PC-3 (cell line): ENCODE data around the gene NDRG2. TPM values are rescaled to one million over a fixed set of nuclear protein-coding genes. Genes with fewer than 3 reads are reported as not detected.

ENCODE experiments used
- ATAC-seq: fragments of 200-7000 bp; cut with Tn5 transposase; 2 replicates; pipeline ENCODE4 v1.9.1; 2020; ENCODE audit warnings: mild to moderate bottlenecking, moderate library complexity
- BruUV-seq: library from RNA; stranded (reverse); fragments of 400-500 nt; replicated peaks from 2 replicates; lab custom pipeline; 2021; lab: Mats Ljungman, UMichigan
- CTCF ChIA-PET: fragments of 300-600 bp; sonication (Branson Sonifier 250); formaldehyde crosslinking; loops from one replicate; lab custom pipeline; 2022; ENCODE audit warnings: antibody characterized with exemption; lab: Charles Lee
- POLR2A ChIA-PET: fragments of 300-600 bp; sonication (Branson Sonifier 250); formaldehyde crosslinking; loops from one replicate; lab custom pipeline; 2022; ENCODE audit warnings: antibody characterized with exemption; ENCODE audit not compliant: unreplicated experiment; lab: Charles Lee
- DNase-seq: peaks from one replicate; pipeline ENCODE4 v3.0.0-alpha.2; 2015
- H2AFZ ChIP-seq: fragments of 300-600 bp; sonication (generic); 2 replicates; pipeline ENCODE4 v1.6.0; 2016; ENCODE audit warnings: antibody characterized with exemption, low read length
- H3F3A ChIP-seq: fragments of 300-600 bp; sonication (generic); one replicate; pipeline ENCODE4 v1.6.0; 2017; ENCODE audit warnings: antibody characterized with exemption, low read length, control low read depth, mild to moderate bottlenecking; ENCODE audit not compliant: unreplicated experiment
- H3K27ac ChIP-seq: fragments of 300-600 bp; sonication (generic); 2 replicates; pipeline ENCODE4 v1.5.1; 2016; ENCODE audit warnings: mild to moderate bottlenecking, low read length
- H3K27me3 ChIP-seq: fragments of 300-600 bp; sonication (generic); 2 replicates; pipeline ENCODE4 v1.6.1; 2016; ENCODE audit warnings: low read length, mixed read lengths
- H3K36me3 ChIP-seq: fragments of 300-600 bp; sonication (generic); 2 replicates; pipeline ENCODE4 v1.6.1; 2016; ENCODE audit warnings: low read depth, mixed run types, low read length, mixed read lengths
- H3K4me1 ChIP-seq: fragments of 300-600 bp; sonication (generic); 2 replicates; pipeline ENCODE4 v1.5.1; 2016; ENCODE audit warnings: low read length; ENCODE audit not compliant: insufficient read depth
- H3K4me2 ChIP-seq: fragments of 300-600 bp; sonication (generic); 2 replicates; pipeline ENCODE4 v1.6.0; 2016; ENCODE audit warnings: low read length
- H3K4me3 ChIP-seq: fragments of 300-600 bp; sonication (generic); 2 replicates; pipeline ENCODE4 v1.5.1; 2016; ENCODE audit warnings: mild to moderate bottlenecking, low read length, mixed read lengths
- H3K79me2 ChIP-seq: fragments of 300-600 bp; sonication (generic); 2 replicates; pipeline ENCODE4 v1.6.1; 2017; ENCODE audit warnings: low read length, mixed read lengths
- H3K9ac ChIP-seq: fragments of 300-600 bp; sonication (generic); 2 replicates; pipeline ENCODE4 v1.6.0; 2016; ENCODE audit warnings: mild to moderate bottlenecking, low read length
- H3K9me2 ChIP-seq: fragments of 300-600 bp; sonication (generic); replicated peaks from 2 replicates; pipeline ENCODE4 v1.6.1; 2016; ENCODE audit warnings: mixed run types, low read length, mixed read lengths
- H3K9me3 ChIP-seq: fragments of 300-600 bp; sonication (generic); 2 replicates; pipeline ENCODE4 v1.6.1; 2016; ENCODE audit warnings: low read length, mixed read lengths
- H4K20me1 ChIP-seq: fragments of 300-600 bp; sonication (generic); 2 replicates; pipeline ENCODE4 v1.6.1; 2016; ENCODE audit warnings: low read length, mixed read lengths
- EZH2 ChIP-seq: fragments of 300-600 bp; sonication (generic); IDR thresholded peaks from one replicate; pipeline ENCODE4 v1.6.1; 2017; ENCODE audit warnings: antibody characterized with exemption, mild to moderate bottlenecking, low read length; ENCODE audit not compliant: unreplicated experiment
- EZH2phosphoT487 ChIP-seq: fragments of 300-600 bp; sonication (generic); IDR thresholded peaks from 2 replicates; pipeline ENCODE4 v1.6.1; 2018; ENCODE audit warnings: mild to moderate bottlenecking, antibody characterized with exemption, low read length, borderline replicate concordance
- intact Hi-C: fragments of 100-400 bp; cut with micrococcal nuclease; formaldehyde crosslinking; loops from 2 replicates; pipeline ENCODE4 v1.9.0; 2023
- total RNA-seq: library from RNA; depleted of rRNA; stranded (reverse); fragments of >200 nt; gene quantifications from 2 replicates; pipeline ENCODE4 v1.2.3, GENCODE V29; 2014
- TF ChIP-seq, protein P1 (sequence below): fragments of 300-600 bp; sonication (generic); conservative IDR thresholded peaks from 2 replicates; pipeline ENCODE4 v1.5.1; 2017; ENCODE audit warnings: antibody characterized with exemption, low read depth, mild to moderate bottlenecking, low read length

Gene NDRG2
- total RNA-seq, 1 experiment from 2014 or later = 4.0 TPM

DNA sequence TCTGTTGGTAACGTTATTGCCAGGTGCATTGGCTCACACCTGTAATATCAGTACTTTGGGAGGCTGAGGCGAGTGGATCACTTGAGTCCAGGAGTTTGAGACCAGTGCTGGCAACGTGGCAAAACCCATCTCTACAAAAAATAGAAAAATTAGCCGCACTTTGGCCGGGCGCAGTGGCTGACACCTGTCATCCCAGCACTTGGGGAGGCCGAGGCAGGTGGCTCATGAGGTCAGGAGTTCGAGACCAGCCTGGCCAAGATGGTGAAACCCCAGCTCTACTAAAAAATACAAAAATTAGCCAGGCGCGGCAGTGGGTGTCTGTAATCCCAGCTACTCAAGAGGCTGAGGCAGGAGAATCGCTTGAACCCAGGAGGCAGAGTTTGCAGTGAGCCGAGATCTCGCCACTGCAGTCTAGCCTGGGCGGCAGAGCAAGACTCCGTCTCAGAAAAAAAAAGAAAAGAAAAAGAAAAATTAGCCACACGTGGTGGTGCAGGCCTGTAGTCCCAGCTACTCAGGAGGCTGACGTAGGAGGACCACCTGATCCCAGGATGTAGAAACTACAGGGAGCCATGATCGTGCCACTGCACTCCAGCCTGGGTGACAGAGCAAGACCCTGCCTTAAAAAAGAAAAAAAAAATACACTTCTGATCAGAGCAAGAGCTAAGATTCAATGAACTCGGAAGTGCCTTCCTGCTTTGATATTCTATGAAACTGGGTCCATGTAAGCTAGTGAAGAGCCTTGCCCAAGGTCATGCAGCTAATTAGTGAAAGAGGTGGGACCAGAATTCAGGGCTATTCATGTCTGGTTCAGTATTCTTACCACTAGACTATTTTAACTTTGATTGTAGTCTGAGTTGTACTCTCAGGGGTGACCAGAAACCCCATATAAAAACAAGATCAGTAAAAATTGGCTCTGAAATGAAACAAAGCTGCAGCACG, 28.6 kb upstream of the NDRG2 start:
- Histone ChIP-seq H3K9me3 (no peaks in the 10 kb centered on the region), H2AFZ (no peak overlapping the region), H3K36me3 (no peaks in the 10 kb centered on the region), H3K79me2 (no peaks in the 10 kb centered on the region), H3K4me2 (no peak overlapping the region), H3K9ac (no peak overlapping the region), H3K27ac (no peak overlapping the region), H3K4me1 (no peaks in the 10 kb centered on the region), H3F3A (no peaks in the 10 kb centered on the region), H3K27me3 (peaks cover 31% of the 10 kb centered on the region), H4K20me1 (no peaks in the 10 kb centered on the region), H3K9me2 (no peaks in the 10 kb centered on the region), H3K4me3 (no peak overlapping the region)
- TF ChIP-seq EZH2phosphoT487 = no peak
- TF ChIP-seq, protein P1, sequence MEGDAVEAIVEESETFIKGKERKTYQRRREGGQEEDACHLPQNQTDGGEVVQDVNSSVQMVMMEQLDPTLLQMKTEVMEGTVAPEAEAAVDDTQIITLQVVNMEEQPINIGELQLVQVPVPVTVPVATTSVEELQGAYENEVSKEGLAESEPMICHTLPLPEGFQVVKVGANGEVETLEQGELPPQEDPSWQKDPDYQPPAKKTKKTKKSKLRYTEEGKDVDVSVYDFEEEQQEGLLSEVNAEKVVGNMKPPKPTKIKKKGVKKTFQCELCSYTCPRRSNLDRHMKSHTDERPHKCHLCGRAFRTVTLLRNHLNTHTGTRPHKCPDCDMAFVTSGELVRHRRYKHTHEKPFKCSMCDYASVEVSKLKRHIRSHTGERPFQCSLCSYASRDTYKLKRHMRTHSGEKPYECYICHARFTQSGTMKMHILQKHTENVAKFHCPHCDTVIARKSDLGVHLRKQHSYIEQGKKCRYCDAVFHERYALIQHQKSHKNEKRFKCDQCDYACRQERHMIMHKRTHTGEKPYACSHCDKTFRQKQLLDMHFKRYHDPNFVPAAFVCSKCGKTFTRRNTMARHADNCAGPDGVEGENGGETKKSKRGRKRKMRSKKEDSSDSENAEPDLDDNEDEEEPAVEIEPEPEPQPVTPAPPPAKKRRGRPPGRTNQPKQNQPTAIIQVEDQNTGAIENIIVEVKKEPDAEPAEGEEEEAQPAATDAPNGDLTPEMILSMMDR = no peak
- no peak for TF ChIP-seq EZH2
- intact Hi-C loops = no loop called here
- ChIA-PET CTCF (no interaction called here), POLR2A (no interaction called here)
- BruUV-seq = no TSS peak
- ATAC-seq (no peak), DNase-seq (no peak)

DNA sequence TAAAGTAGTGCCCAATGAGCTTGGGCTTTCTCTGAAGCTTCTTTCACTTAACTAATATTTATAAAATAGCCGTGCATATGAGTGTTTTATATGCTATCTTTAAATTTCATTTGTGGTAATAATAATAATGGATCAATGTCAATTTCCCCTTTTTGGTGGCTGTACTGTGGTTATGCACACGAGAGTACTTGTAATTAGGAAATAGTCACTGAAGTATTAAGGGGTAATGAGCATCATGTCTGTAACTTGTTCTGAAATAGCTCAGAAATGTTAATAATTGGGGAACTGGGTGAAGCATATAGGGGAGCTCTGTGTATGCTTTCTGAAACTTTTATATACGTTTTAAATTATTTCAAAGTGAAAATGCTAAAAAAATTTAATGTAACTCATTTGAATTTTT, 25.7 kb upstream of the NDRG2 start:
- Histone ChIP-seq H3K9me2 (no peaks in the 10 kb centered on the region), H3K4me1 (no peaks in the 10 kb centered on the region), H3K27me3 (peaks cover 42% of the 10 kb centered on the region), H3K27ac (no peak overlapping the region), H4K20me1 (no peaks in the 10 kb centered on the region), H3K36me3 (no peaks in the 10 kb centered on the region), H3K79me2 (no peaks in the 10 kb centered on the region), H3K9ac (no peak overlapping the region), H3K4me2 (no peak overlapping the region), H3F3A (no peaks in the 10 kb centered on the region), H2AFZ (no peak overlapping the region), H3K9me3 (no peaks in the 10 kb centered on the region), H3K4me3 (no peak overlapping the region)
- intact Hi-C loops = no loop called here
- no peak for DNase-seq
- ChIA-PET CTCF (interaction anchor here (0.6 kb wide), 1 partner anchor 40 kb away, joined by 3 read pairs; no protein-coding TSS in a partner anchor), POLR2A (no interaction called here)
- BruUV-seq = no TSS peak
- no peak for ATAC-seq
- TF ChIP-seq EZH2phosphoT487 = no peak
- TF ChIP-seq, protein P1 = no peak
- TF ChIP-seq EZH2 = no peak

DNA sequence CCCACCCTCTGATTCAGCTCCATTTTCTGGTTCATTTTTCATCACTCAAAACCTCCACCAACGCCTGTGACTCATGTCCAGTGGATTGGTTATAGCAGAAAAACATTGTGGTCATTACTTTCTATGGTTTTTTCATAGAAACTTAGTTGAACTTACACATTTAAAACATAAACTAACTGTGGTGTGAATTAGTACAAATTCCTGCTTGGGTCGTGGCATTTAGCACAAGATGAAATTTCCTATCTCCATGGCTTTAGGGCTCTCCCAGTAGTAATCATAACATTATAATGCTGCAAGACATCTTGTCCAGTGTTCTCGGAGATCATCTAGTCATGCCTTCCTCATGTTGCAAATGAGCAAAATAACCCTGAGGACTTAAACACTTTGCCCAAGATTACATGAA, 24.4 kb upstream of the NDRG2 start:
- ChIA-PET CTCF (no interaction called here), POLR2A (no interaction called here)
- Histone ChIP-seq H3K36me3 (no peaks in the 10 kb centered on the region), H3K9me3 (no peaks in the 10 kb centered on the region), H3K4me1 (no peaks in the 10 kb centered on the region), H2AFZ (no peak overlapping the region), H3K79me2 (no peaks in the 10 kb centered on the region), H3K9me2 (no peaks in the 10 kb centered on the region), H3K27me3 (peaks cover 54% of the 10 kb centered on the region), H3K4me3 (no peak overlapping the region), H3K9ac (no peak overlapping the region), H3K27ac (no peak overlapping the region), H4K20me1 (no peaks in the 10 kb centered on the region), H3K4me2 (no peak overlapping the region), H3F3A (no peaks in the 10 kb centered on the region)
- no TSS peak for BruUV-seq
- TF ChIP-seq, protein P1 = no peak
- TF ChIP-seq EZH2phosphoT487 (no peak), EZH2 (no peak)
- ATAC-seq (no peak), DNase-seq (no peak)
- intact Hi-C loops = no loop called here
